CD14-positive monocyte (primary cell): Measurements from ENCODE around the gene GNAS. TPM values are rescaled to one million over a fixed set of nuclear protein-coding genes. Genes with fewer than 3 reads are reported as not detected.

Experiments used
- DNase-seq, 3 donors: peaks; one replicate each; pipeline ENCODE4 v3.0.0-alpha.2; 2011 to 2022
- H2AFZ ChIP-seq: 2 replicates; pipeline ENCODE4 v1.6.0; 2012; ENCODE audit warnings: mild to moderate bottlenecking, low read depth, low read length, inconsistent platforms; ENCODE audit not compliant: insufficient read depth, poor library complexity, severe bottlenecking
- H3K27ac ChIP-seq, 2 donors: 1 replicate in 1 of 2; 2 replicates in 1 of 2; pipeline ENCODE4 v1.5.1; 2012 to 2013; ENCODE audit warnings: low read length in 2 of 2, control low read depth in 1 of 2, inconsistent platforms in 1 of 2, low read depth in 1 of 2, mild to moderate bottlenecking in 1 of 2
- H3K27me3 ChIP-seq, 2 donors: one replicate each; pipeline versions ENCODE4 v1.6.0 to v1.6.1; 2011 to 2013; ENCODE audit warnings: low read length in 2 of 2; ENCODE audit not compliant: control insufficient read depth in 2 of 2, insufficient read depth in 2 of 2
- H3K36me3 ChIP-seq, 2 donors: replicated peaks in 1 of 2; 1 replicate in 1 of 2; 2 replicates in 1 of 2; pipeline versions ENCODE4 v1.5.1 to v1.6.1; 2012 to 2013; ENCODE audit warnings: low read length in 2 of 2, control low read depth in 1 of 2, inconsistent platforms in 1 of 2, mild to moderate bottlenecking in 1 of 2; ENCODE audit not compliant: insufficient read depth in 2 of 2, control insufficient read depth in 1 of 2
- H3K4me1 ChIP-seq, 2 donors: 1 replicate in 1 of 2; 2 replicates in 1 of 2; pipeline versions ENCODE4 v1.5.1 to v1.6.1; 2012 to 2013; ENCODE audit warnings: low read length in 2 of 2, control low read depth in 1 of 2, inconsistent platforms in 1 of 2, mild to moderate bottlenecking in 1 of 2, moderate library complexity in 1 of 2; ENCODE audit not compliant: insufficient read depth in 2 of 2, control insufficient read depth in 1 of 2
- H3K4me2 ChIP-seq: replicated peaks from 2 replicates; pipeline ENCODE3; 2012; ENCODE audit warnings: low read length, moderate library complexity, mild to moderate bottlenecking; ENCODE audit not compliant: poor library complexity, severe bottlenecking; ENCODE audit errors: extremely low read depth
- H3K4me3 ChIP-seq, 3 experiments: fragments of 200-600 bp in 1 of 3; sonication (generic) in 1 of 3; replicated peaks in 1 of 3; 1 replicate in 2 of 3; 2 replicates in 1 of 3; pipeline ENCODE4 v1.5.1; 2011 to 2013; ENCODE audit warnings: low read length in 3 of 3, mild to moderate bottlenecking in 3 of 3, control low read depth in 2 of 3, low read depth in 2 of 3, inconsistent platforms in 1 of 3, moderate library complexity in 1 of 3
- H3K79me2 ChIP-seq: 2 replicates; pipeline ENCODE4 v1.6.0; 2012; ENCODE audit warnings: mild to moderate bottlenecking, control low read depth, inconsistent platforms, low read length, moderate library complexity; ENCODE audit not compliant: insufficient read depth
- H3K9ac ChIP-seq: 2 replicates; pipeline ENCODE4 v1.6.0; 2017; ENCODE audit warnings: low read length, mild to moderate bottlenecking; ENCODE audit not compliant: insufficient read depth, poor library complexity, severe bottlenecking
- H3K9me3 ChIP-seq, 2 donors: replicated peaks in 1 of 2; 1 replicate in 1 of 2; 2 replicates in 1 of 2; pipeline versions ENCODE4 v1.5.1 to v1.6.1; 2012 to 2013; ENCODE audit warnings: low read length in 2 of 2, control low read depth in 1 of 2; ENCODE audit not compliant: control insufficient read depth in 1 of 2, insufficient read depth in 1 of 2
- H4K20me1 ChIP-seq: 2 replicates; pipeline ENCODE4 v1.6.0; 2012; ENCODE audit warnings: mild to moderate bottlenecking, low read length, control low read depth, moderate library complexity; ENCODE audit not compliant: insufficient read depth
- H3K27ac Mint-ChIP-seq, 7 donors: one replicate each; pipeline ENCODE4 v1.8.0; 2020; ENCODE audit warnings: mild to moderate bottlenecking in 7 of 7, mixed read lengths in 7 of 7, moderate library complexity in 6 of 7, inconsistent platforms in 2 of 7
- H3K27me3 Mint-ChIP-seq, 3 donors: one replicate each; pipeline ENCODE4 v1.8.0; 2021 to 2022; ENCODE audit warnings: low read depth in 3 of 3, mild to moderate bottlenecking in 3 of 3, mixed read lengths in 3 of 3, moderate library complexity in 3 of 3, inconsistent platforms in 1 of 3
- H3K36me3 Mint-ChIP-seq, 2 donors: one replicate each; pipeline ENCODE4 v1.8.0; 2020; ENCODE audit warnings: mixed read lengths in 2 of 2, inconsistent platforms in 1 of 2, mild to moderate bottlenecking in 1 of 2
- H3K4me1 Mint-ChIP-seq: one replicate; pipeline ENCODE4 v1.8.0; 2020; ENCODE audit warnings: mild to moderate bottlenecking, mixed read lengths
- H3K4me3 Mint-ChIP-seq, 2 donors: one replicate each; pipeline ENCODE4 v1.8.0; 2020; ENCODE audit warnings: mild to moderate bottlenecking in 2 of 2, mixed read lengths in 2 of 2, moderate library complexity in 1 of 2
- H3K9me3 Mint-ChIP-seq, 7 donors: one replicate each; pipeline ENCODE4 v1.8.0; 2020 to 2022; ENCODE audit warnings: mixed read lengths in 7 of 7, mild to moderate bottlenecking in 6 of 7, moderate library complexity in 6 of 7, inconsistent platforms in 2 of 7
- WGBS: methylation state at CpG from one replicate; pipeline ENCODE4 v1.1.5; 2013; ENCODE audit warnings: missing lambda C conversion rate; ENCODE audit not compliant: insufficient coverage; 5-methylcytosine and 5-hydroxymethylcytosine counted together
- intact Hi-C, 2 donors: fragments of 100-400 bp; cut with micrococcal nuclease; formaldehyde crosslinking; loops; one replicate each; pipeline versions ENCODE4 v1.15.0 to v1.15.1; 2023
- polyA plus RNA-seq, 3 donors: library from polyadenylated mRNA; depleted of rRNA in 1 of 3; unstranded in 2 of 3; stranded (reverse) in 1 of 3; fragments of 300-500 nt in 2 of 3; fragments of >200 nt in 1 of 3; fragmentation: Illumina TruSeq in 2 of 3; gene quantifications; 1 replicate in 2 of 3; 2 replicates in 1 of 3; pipeline ENCODE4 v1.2.3, GENCODE V29; 2012 to 2021
- TF ChIP-seq, protein P1 (sequence below): fragments of 200-600 bp; IDR thresholded peaks from one replicate; pipeline ENCODE4 v1.8.0; 2022; ENCODE audit warnings: antibody characterized with exemption, mild to moderate bottlenecking

GNAS gene
- polyA plus RNA-seq, 3 donors, result 109 to 1,105 (median 124) TPM

DNA sequence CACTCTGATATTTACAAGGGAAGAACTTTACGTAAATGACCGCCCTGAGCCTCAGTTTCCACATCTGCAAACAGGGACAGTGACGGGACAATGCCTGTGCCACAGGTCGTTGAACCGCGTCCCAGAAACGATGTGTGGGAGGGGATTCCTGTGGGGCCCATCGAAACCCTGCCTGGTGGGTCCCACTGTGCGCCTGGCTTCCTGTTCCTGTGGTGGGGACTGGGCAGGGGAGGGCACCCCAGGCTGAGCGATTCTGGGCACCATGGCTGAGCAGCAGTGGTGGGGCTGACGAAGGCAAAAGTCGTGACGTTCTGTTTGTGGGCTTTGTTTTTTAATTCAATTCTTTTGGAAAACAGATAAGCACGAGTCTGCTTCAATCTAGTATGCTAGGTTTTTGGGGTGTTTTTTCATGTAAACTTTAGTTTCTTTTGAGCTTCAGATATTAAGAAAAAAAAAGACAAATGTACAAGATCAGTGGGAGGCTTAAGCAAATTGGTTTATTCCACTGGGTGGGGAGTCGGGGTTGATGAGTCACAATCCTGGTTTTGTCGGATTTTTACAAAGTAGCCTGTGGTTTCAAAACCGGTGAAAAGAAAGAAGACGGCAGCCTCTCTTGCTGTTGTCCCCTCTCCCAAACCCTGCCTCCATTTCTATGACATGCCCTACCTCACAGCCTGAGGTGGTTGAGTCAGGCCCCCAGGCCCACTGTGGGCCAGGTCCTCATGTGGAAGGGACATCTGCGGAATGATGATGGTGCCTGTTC is 42.2 kb upstream of the GNAS start:
- no peak for DNase-seq

DNA sequence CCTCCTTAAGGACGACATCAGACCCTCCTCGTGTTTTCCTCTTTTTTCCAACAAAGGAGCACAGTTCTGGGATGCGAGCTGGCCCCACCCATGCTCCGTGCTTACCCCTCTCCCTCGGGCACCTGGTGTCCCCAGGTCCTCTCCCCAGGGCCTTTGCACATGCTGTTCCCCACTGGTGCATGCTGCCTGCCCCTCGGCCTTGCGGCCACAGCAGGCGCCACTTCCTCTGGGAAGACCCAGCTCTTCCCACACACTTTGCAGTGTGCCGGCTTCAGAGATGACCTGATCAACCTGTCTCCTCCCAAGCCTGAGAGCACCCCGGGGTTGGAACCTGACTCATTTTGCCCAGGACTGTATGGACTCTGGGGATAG is 41.7 kb upstream of the GNAS start:
- Histone ChIP-seq H3K9ac (no peak overlapping the region), H3K79me2 (no peaks in the 10 kb centered on the region), H4K20me1 (no peaks in the 10 kb centered on the region), H3K4me1 (no peaks in the 10 kb centered on the region), H2AFZ (no peak overlapping the region), H3K4me3 (no peak overlapping the region), H3K4me2 (no peak overlapping the region), H3K27me3 (no peaks in the 10 kb centered on the region), H3K36me3 (no peaks in the 10 kb centered on the region), H3K27ac (no peak overlapping the region), H3K9me3 (no peaks in the 10 kb centered on the region)
- Mint-ChIP-seq H3K4me3 (no peak overlapping the region), H3K4me1 (no peaks in the 10 kb centered on the region), H3K27me3 (peaks cover 6 to 15% (median 8%) of the 10 kb centered on the region in 3 donors), H3K9me3 (peaks cover 0 to 6% (median 0%) of the 10 kb centered on the region in 7 donors), H3K36me3 (no peaks in the 10 kb centered on the region), H3K27ac (no peak overlapping the region)
- TF ChIP-seq, protein P1, sequence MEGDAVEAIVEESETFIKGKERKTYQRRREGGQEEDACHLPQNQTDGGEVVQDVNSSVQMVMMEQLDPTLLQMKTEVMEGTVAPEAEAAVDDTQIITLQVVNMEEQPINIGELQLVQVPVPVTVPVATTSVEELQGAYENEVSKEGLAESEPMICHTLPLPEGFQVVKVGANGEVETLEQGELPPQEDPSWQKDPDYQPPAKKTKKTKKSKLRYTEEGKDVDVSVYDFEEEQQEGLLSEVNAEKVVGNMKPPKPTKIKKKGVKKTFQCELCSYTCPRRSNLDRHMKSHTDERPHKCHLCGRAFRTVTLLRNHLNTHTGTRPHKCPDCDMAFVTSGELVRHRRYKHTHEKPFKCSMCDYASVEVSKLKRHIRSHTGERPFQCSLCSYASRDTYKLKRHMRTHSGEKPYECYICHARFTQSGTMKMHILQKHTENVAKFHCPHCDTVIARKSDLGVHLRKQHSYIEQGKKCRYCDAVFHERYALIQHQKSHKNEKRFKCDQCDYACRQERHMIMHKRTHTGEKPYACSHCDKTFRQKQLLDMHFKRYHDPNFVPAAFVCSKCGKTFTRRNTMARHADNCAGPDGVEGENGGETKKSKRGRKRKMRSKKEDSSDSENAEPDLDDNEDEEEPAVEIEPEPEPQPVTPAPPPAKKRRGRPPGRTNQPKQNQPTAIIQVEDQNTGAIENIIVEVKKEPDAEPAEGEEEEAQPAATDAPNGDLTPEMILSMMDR, result no peak
- DNase-seq, result no peak
- WGBS, result 89% methylated on average over 9 of the region's 10 CpGs
- intact Hi-C loops, result no loop called here

More for the DNA sequence above, 42.2 kb upstream of the GNAS start:
- peaks cover 0 to 2% of the 10 kb centered on the region in 2 donors for H3K27me3 ChIP-seq
- no peak overlapping the region for H3K9ac ChIP-seq
- intact Hi-C loops, result no loop called here
- no peaks in the 10 kb centered on the region for H3K4me1 Mint-ChIP-seq
- H3K9me3 Mint-ChIP-seq, result peaks cover 0 to 6% (median 0%) of the 10 kb centered on the region in 7 donors
- TF ChIP-seq, protein P1, result no peak
- no peaks in the 10 kb centered on the region for H4K20me1 ChIP-seq
- no peak overlapping the region for H3K4me3 Mint-ChIP-seq
- H2AFZ ChIP-seq, result no peak overlapping the region
- H3K36me3 ChIP-seq, result no peaks in the 10 kb centered on the region
- no peaks in the 10 kb centered on the region for H3K4me1 ChIP-seq
- no peaks in the 10 kb centered on the region for H3K9me3 ChIP-seq
- no peak overlapping the region for H3K4me2 ChIP-seq
- no peak overlapping the region for H3K27ac ChIP-seq
- no peaks in the 10 kb centered on the region for H3K79me2 ChIP-seq
- no peaks in the 10 kb centered on the region for H3K36me3 Mint-ChIP-seq
- H3K27ac Mint-ChIP-seq, result no peak overlapping the region
- no peak overlapping the region for H3K4me3 ChIP-seq
- WGBS, result 86% methylated on average over 18 of the region's 19 CpGs
- peaks cover 4 to 10% (median 8%) of the 10 kb centered on the region in 3 donors for H3K27me3 Mint-ChIP-seq
